GM19238 (cell line): Measurements from ENCODE around the gene ELMO1.

Experiments
- DNase-seq: peaks from one replicate; pipeline ENCODE4 v3.0.0; 2011; ENCODE audit warnings: low spot score; ENCODE audit not compliant: insufficient read length

Gene ELMO1

GRCh38 chr7:37277513-37277912, 171.2 kb downstream of the ELMO1 start:
- no peak for DNase-seq

- DNase-seq = no peak
These were observed 173.5 kb downstream of the ELMO1 start for GRCh38 chr7:37275078-37275710.

- no peak for DNase-seq
These were observed 174.8 kb downstream of the ELMO1 start for GRCh38 chr7:37273891-37274290.

GRCh38 chr7:37269711-37270508, 178.8 kb downstream of the ELMO1 start:
- no peak for DNase-seq

GRCh38 chr7:37267251-37267650, 181.4 kb downstream of the ELMO1 start:
- no peak for DNase-seq

GRCh38 chr7:37265876-37266275, 182.8 kb downstream of the ELMO1 start:
- DNase-seq = no peak

GRCh38 chr7:37265006-37265405, 183.7 kb downstream of the ELMO1 start:
- no peak for DNase-seq

- no peak for DNase-seq
These were observed 186.5 kb downstream of the ELMO1 start for GRCh38 chr7:37262181-37262580.

GRCh38 chr7:37259319-37259821, 189.3 kb downstream of the ELMO1 start:
- DNase-seq = no peak

GRCh38 chr7:37256631-37257030, 192.0 kb downstream of the ELMO1 start:
- no peak for DNase-seq

- DNase-seq = no peak
These were observed 193.2 kb downstream of the ELMO1 start for GRCh38 chr7:37255327-37255944.

GRCh38 chr7:37251222-37251621, 197.4 kb downstream of the ELMO1 start:
- no peak for DNase-seq

GRCh38 chr7:37249240-37249639, 199.4 kb downstream of the ELMO1 start:
- DNase-seq = no peak

- DNase-seq = no peak
These were observed 200.2 kb downstream of the ELMO1 start for GRCh38 chr7:37248396-37248861.

- DNase-seq = no peak
These were observed 200.8 kb downstream of the ELMO1 start for GRCh38 chr7:37247861-37248260.

GRCh38 chr7:37245590-37245989, 203.1 kb downstream of the ELMO1 start:
- DNase-seq = no peak

GRCh38 chr7:37236906-37237305, 211.8 kb downstream of the ELMO1 start:
- no peak for DNase-seq

GRCh38 chr7:37235813-37236212, 212.9 kb downstream of the ELMO1 start:
- DNase-seq = no peak

GRCh38 chr7:37234928-37235327, 213.7 kb downstream of the ELMO1 start:
- DNase-seq = no peak

- no peak for DNase-seq
These were observed 214.3 kb downstream of the ELMO1 start for GRCh38 chr7:37234334-37234733.

GRCh38 chr7:37231613-37232012, 217.1 kb downstream of the ELMO1 start:
- DNase-seq = no peak

- DNase-seq = no peak
These were observed 218.4 kb downstream of the ELMO1 start for GRCh38 chr7:37230221-37230620.
